ENCODE measurements around the gene PPT2.

PPT2 gene

GRCh38 chr6:32154514-32155161 is 697 bp downstream of the PPT2 start:
- peaks cover 53% of the 10 kb centered on the region for H3K4me1 Mint-ChIP-seq (ENCODE audit: low read depth)
- H3K27ac Mint-ChIP-seq = peak overlapping the region; percentile 96
- no peaks in the 10 kb centered on the region for H3K9me3 Mint-ChIP-seq (ENCODE audit: low read depth)
- H3K36me3 Mint-ChIP-seq = peaks cover 12% of the 10 kb centered on the region
- H3K4me3 Mint-ChIP-seq = peak overlapping the region; percentile 99
- no peaks in the 10 kb centered on the region for H3K27me3 Mint-ChIP-seq

GRCh38 chr6:32156891-32157290 is 3.0 kb downstream of the PPT2 start:
- Mint-ChIP-seq H3K9me3 (ENCODE audit: low read depth) (no peaks in the 10 kb centered on the region), H3K36me3 (peaks cover 12% of the 10 kb centered on the region), H3K27ac (no peak overlapping the region), H3K4me1 (ENCODE audit: low read depth) (peaks cover 38% of the 10 kb centered on the region), H3K27me3 (no peaks in the 10 kb centered on the region), H3K4me3 (no peak overlapping the region)

- Mint-ChIP-seq H3K36me3 (peaks cover 12% of the 10 kb centered on the region), H3K4me3 (no peak overlapping the region), H3K27me3 (no peaks in the 10 kb centered on the region), H3K4me1 (ENCODE audit: low read depth) (peaks cover 28% of the 10 kb centered on the region), H3K27ac (no peak overlapping the region), H3K9me3 (ENCODE audit: low read depth) (no peaks in the 10 kb centered on the region)
Measured at GRCh38 chr6:32158052-32158451, 4.1 kb downstream of the PPT2 start.

GRCh38 chr6:32163559-32164258 is 9.8 kb downstream of the PPT2 start:
- Mint-ChIP-seq H3K27me3 (no peaks in the 10 kb centered on the region), H3K27ac (no peak overlapping the region), H3K9me3 (ENCODE audit: low read depth) (no peaks in the 10 kb centered on the region), H3K36me3 (peaks cover 5% of the 10 kb centered on the region), H3K4me3 (no peak overlapping the region), H3K4me1 (ENCODE audit: low read depth) (no peaks in the 10 kb centered on the region)

- no peak within 1 kb of the TSS for H3K27ac Mint-ChIP-seq
- H3K9me3 Mint-ChIP-seq (ENCODE audit: low read depth) = no peaks in the 10 kb centered on the region
- H3K4me3 Mint-ChIP-seq = no peak within 1 kb of the TSS
- H3K36me3 Mint-ChIP-seq = peaks cover 5% of the 10 kb centered on the region
- H3K4me1 Mint-ChIP-seq (ENCODE audit: low read depth) = no peaks in the 10 kb centered on the region
- no peaks in the 10 kb centered on the region for H3K27me3 Mint-ChIP-seq
Measured at GRCh38 chr6:32164295-32164694, 10.4 kb downstream of the PPT2 start, which contains the start of gene EGFL8. TSS of gene EGFL8 (plus strand) at chr6:32164595. CDS start at chr6:32166166, 1,571 bp downstream.

GRCh38 chr6:32166411-32167061 is 12.6 kb downstream of the PPT2 start:
- no peak overlapping the region for H3K27ac Mint-ChIP-seq
- H3K9me3 Mint-ChIP-seq (ENCODE audit: low read depth) = no peaks in the 10 kb centered on the region
- no peak overlapping the region for H3K4me3 Mint-ChIP-seq
- peaks cover 3% of the 10 kb centered on the region for H3K4me1 Mint-ChIP-seq (ENCODE audit: low read depth)
- peaks cover 8% of the 10 kb centered on the region for H3K36me3 Mint-ChIP-seq
- no peaks in the 10 kb centered on the region for H3K27me3 Mint-ChIP-seq

GRCh38 chr6:32167154-32167760 is 13.3 kb downstream of the PPT2 start:
- Mint-ChIP-seq H3K4me1 (ENCODE audit: low read depth) (peaks cover 3% of the 10 kb centered on the region), H3K36me3 (peaks cover 8% of the 10 kb centered on the region), H3K9me3 (ENCODE audit: low read depth) (no peaks in the 10 kb centered on the region), H3K27me3 (no peaks in the 10 kb centered on the region), H3K27ac (no peak overlapping the region), H3K4me3 (no peak overlapping the region)

GRCh38 chr6:32167761-32168262 is 13.9 kb downstream of the PPT2 start:
- Mint-ChIP-seq H3K27ac (no peak overlapping the region), H3K4me1 (ENCODE audit: low read depth) (peaks cover 8% of the 10 kb centered on the region), H3K4me3 (no peak overlapping the region), H3K36me3 (peaks cover 8% of the 10 kb centered on the region), H3K27me3 (no peaks in the 10 kb centered on the region), H3K9me3 (ENCODE audit: low read depth) (no peaks in the 10 kb centered on the region)

- Mint-ChIP-seq H3K27ac (no peak overlapping the region), H3K9me3 (ENCODE audit: low read depth) (no peaks in the 10 kb centered on the region), H3K27me3 (no peaks in the 10 kb centered on the region), H3K4me3 (no peak overlapping the region), H3K4me1 (ENCODE audit: low read depth) (peaks cover 13% of the 10 kb centered on the region), H3K36me3 (peaks cover 8% of the 10 kb centered on the region)
Measured at GRCh38 chr6:32168350-32168749, 14.4 kb downstream of the PPT2 start.

- Mint-ChIP-seq H3K27me3 (no peaks in the 10 kb centered on the region), H3K36me3 (peaks cover 8% of the 10 kb centered on the region), H3K27ac (no peak overlapping the region), H3K4me1 (ENCODE audit: low read depth) (peaks cover 20% of the 10 kb centered on the region), H3K9me3 (ENCODE audit: low read depth) (no peaks in the 10 kb centered on the region), H3K4me3 (no peak overlapping the region)
Measured at GRCh38 chr6:32168807-32169591, 15.1 kb downstream of the PPT2 start.

- no peaks in the 10 kb centered on the region for H3K27me3 Mint-ChIP-seq
- no peaks in the 10 kb centered on the region for H3K9me3 Mint-ChIP-seq (ENCODE audit: low read depth)
- no peak overlapping the region for H3K4me3 Mint-ChIP-seq
- H3K4me1 Mint-ChIP-seq (ENCODE audit: low read depth) = peaks cover 32% of the 10 kb centered on the region
- peaks cover 5% of the 10 kb centered on the region for H3K36me3 Mint-ChIP-seq
- H3K27ac Mint-ChIP-seq = no peak overlapping the region
Measured at GRCh38 chr6:32170294-32170693, 16.4 kb downstream of the PPT2 start.

- H3K4me3 Mint-ChIP-seq = no peak overlapping the region
- peaks cover 36% of the 10 kb centered on the region for H3K4me1 Mint-ChIP-seq (ENCODE audit: low read depth)
- H3K9me3 Mint-ChIP-seq (ENCODE audit: low read depth) = no peaks in the 10 kb centered on the region
- no peak overlapping the region for H3K27ac Mint-ChIP-seq
- no peaks in the 10 kb centered on the region for H3K27me3 Mint-ChIP-seq
- H3K36me3 Mint-ChIP-seq = peaks cover 5% of the 10 kb centered on the region
Measured at GRCh38 chr6:32171234-32171633, 17.3 kb downstream of the PPT2 start.

GRCh38 chr6:32173051-32173727 is 19.2 kb downstream of the PPT2 start:
- Mint-ChIP-seq H3K4me3 (peak overlapping the region; percentile 91), H3K9me3 (ENCODE audit: low read depth) (no peaks in the 10 kb centered on the region), H3K36me3 (peaks cover 3% of the 10 kb centered on the region), H3K27me3 (no peaks in the 10 kb centered on the region), H3K4me1 (ENCODE audit: low read depth) (peaks cover 51% of the 10 kb centered on the region), H3K27ac (peak overlapping the region; percentile 83)

GRCh38 chr6:32174416-32174815 is 20.5 kb downstream of the PPT2 start:
- Mint-ChIP-seq H3K27ac (peak overlapping the region; percentile 83), H3K4me1 (ENCODE audit: low read depth) (peaks cover 59% of the 10 kb centered on the region), H3K36me3 (peaks cover 3% of the 10 kb centered on the region)

More at GRCh38 chr6:32174416-32174815, 20.5 kb downstream of the PPT2 start:
- Mint-ChIP-seq H3K27me3 (no peaks in the 10 kb centered on the region), H3K4me3 (peak overlapping the region; percentile 91), H3K9me3 (ENCODE audit: low read depth) (no peaks in the 10 kb centered on the region)

Measured in activated naive CD8-positive, alpha-beta T cell (primary cell).